H1 (cell line): ENCODE data around the gene IGLON5. TPM values are rescaled to one million over a fixed set of nuclear protein-coding genes. Genes with fewer than 3 reads are reported as not detected.

Source experiments
- CTCF ChIA-PET: fragments of 300-600 bp; sonication (Branson Sonifier 250); formaldehyde crosslinking; loops from one replicate; lab custom pipeline; 2021; ENCODE audit not compliant: partially characterized antibody; lab: Charles Lee
- POLR2A ChIA-PET: fragments of 300-600 bp; sonication (Branson Sonifier 250); formaldehyde crosslinking; loops from one replicate; lab custom pipeline; 2021; ENCODE audit warnings: inconsistent platforms; ENCODE audit not compliant: partially characterized antibody; lab: Charles Lee
- DNase-seq, 2 experiments: peaks; one replicate each; pipeline versions ENCODE4 v3.0.0 to v3.0.0-alpha.2; 2010 to 2022; ENCODE audit warnings: low spot score in 2 of 2, low read depth in 1 of 2, mixed read lengths in 1 of 2
- FAIRE-seq: peaks from 2 replicates; lab custom pipeline; 2011; peaks lifted over from hg19 to GRCh38; lab: Jason Lieb, UNC
- H2AFZ ChIP-seq: 2 replicates; pipeline ENCODE4 v1.8.1; 2012; ENCODE audit warnings: low read length, inconsistent platforms
- H2AK5ac ChIP-seq: 2 replicates; pipeline ENCODE4 v1.6.1; 2013; ENCODE audit warnings: low read depth, low read length
- H2BK120ac ChIP-seq: replicated peaks from 2 replicates; pipeline ENCODE3; 2013; ENCODE audit warnings: low read depth, low read length, inconsistent platforms
- H2BK12ac ChIP-seq: 2 replicates; pipeline ENCODE4 v1.6.1; 2013; ENCODE audit warnings: low read depth, low read length
- H2BK15ac ChIP-seq: 2 replicates; pipeline ENCODE4 v1.6.1; 2013; ENCODE audit warnings: low read length
- H2BK20ac ChIP-seq: 2 replicates; pipeline ENCODE4 v1.6.1; 2013; ENCODE audit warnings: low read length
- H2BK5ac ChIP-seq: 2 replicates; pipeline ENCODE4 v1.6.1; 2013; ENCODE audit warnings: low read depth, low read length
- H3K14ac ChIP-seq: 2 replicates; pipeline ENCODE4 v1.6.1; 2013; ENCODE audit warnings: inconsistent platforms; ENCODE audit not compliant: insufficient read length
- H3K18ac ChIP-seq: 2 replicates; pipeline ENCODE4 v1.6.1; 2013; ENCODE audit warnings: low read length; ENCODE audit errors: extremely low read depth
- H3K23ac ChIP-seq: 2 replicates; pipeline ENCODE4 v1.6.1; 2013; ENCODE audit warnings: inconsistent platforms; ENCODE audit not compliant: insufficient read length
- H3K23me2 ChIP-seq: 2 replicates; pipeline ENCODE4 v1.6.1; 2013; ENCODE audit warnings: low read depth, low read length
- H3K27ac ChIP-seq: 2 replicates; pipeline ENCODE4 v1.6.1; 2011; ENCODE audit warnings: low read depth, low read length, inconsistent platforms
- H3K27me3 ChIP-seq, 4 experiments: replicated peaks in 1 of 4; 1 replicate in 1 of 4; 2 replicates in 3 of 4; pipeline versions ENCODE4 v1.6.1 to v1.8.1; 2011 to 2013; ENCODE audit warnings: low read length in 3 of 4, mild to moderate bottlenecking in 3 of 4, inconsistent platforms in 2 of 4, mixed read lengths in 2 of 4, moderate library complexity in 1 of 4; ENCODE audit not compliant: control insufficient read depth in 3 of 4, insufficient read depth in 3 of 4; ENCODE audit errors: extremely low read depth in 1 of 4
- H3K36me3 ChIP-seq, 4 experiments: 2 replicates each; pipeline versions ENCODE4 v1.6.1 to v1.8.1; 2011 to 2013; ENCODE audit warnings: mild to moderate bottlenecking in 4 of 4, low read length in 3 of 4, moderate library complexity in 2 of 4, control low read depth in 1 of 4, inconsistent platforms in 1 of 4; ENCODE audit not compliant: insufficient read depth in 4 of 4, control insufficient read depth in 2 of 4
- H3K4ac ChIP-seq: replicated peaks from 2 replicates; pipeline ENCODE3; 2013; ENCODE audit warnings: low read length, low read depth, mixed read lengths, inconsistent platforms; ENCODE audit not compliant: insufficient read length
- H3K4me1 ChIP-seq, 4 experiments: replicated peaks in 1 of 4; 1 replicate in 1 of 4; 2 replicates in 3 of 4; pipeline versions ENCODE4 v1.6.1 to v1.8.1; 2011 to 2013; ENCODE audit warnings: low read length in 3 of 4, inconsistent platforms in 2 of 4, mixed read lengths in 1 of 4; ENCODE audit not compliant: insufficient read depth in 4 of 4, control insufficient read depth in 3 of 4
- H3K4me2 ChIP-seq, 2 experiments: 2 replicates each; pipeline versions ENCODE4 v1.6.1 to v1.8.1; 2011 to 2013; ENCODE audit warnings: low read depth in 2 of 2, low read length in 2 of 2, control low read depth in 1 of 2, inconsistent platforms in 1 of 2, mild to moderate bottlenecking in 1 of 2; ENCODE audit not compliant: insufficient read depth in 1 of 2
- H3K4me3 ChIP-seq, 4 experiments: fragments of 200-600, 300-600 bp in 1 of 4; sonication (generic), shearing (Covaris generic), sonication (Bioruptor Twin) in 1 of 4; 2 replicates each; pipeline versions ENCODE4 v1.5.1 to v1.8.1; 2011 to 2016; ENCODE audit warnings: low read length in 4 of 4, low read depth in 3 of 4, control low read depth in 2 of 4, inconsistent platforms in 2 of 4, mild to moderate bottlenecking in 2 of 4, mixed read lengths in 1 of 4, moderate library complexity in 1 of 4; ENCODE audit not compliant: insufficient read depth in 2 of 4; ENCODE audit errors: extremely low read depth in 1 of 4
- H3K56ac ChIP-seq: replicated peaks from 2 replicates; pipeline ENCODE3; 2013; ENCODE audit warnings: low read depth, mild to moderate bottlenecking, mixed read lengths, low read length, inconsistent platforms; ENCODE audit not compliant: insufficient read length
- H3K79me1 ChIP-seq: 2 replicates; pipeline ENCODE4 v1.6.1; 2013; ENCODE audit warnings: low read depth, low read length, control low read depth
- H3K79me2 ChIP-seq, 2 experiments: 2 replicates each; pipeline versions ENCODE4 v1.6.1 to v1.8.1; 2012 to 2013; ENCODE audit warnings: low read length in 2 of 2, mild to moderate bottlenecking in 2 of 2, inconsistent platforms in 1 of 2; ENCODE audit not compliant: insufficient read depth in 2 of 2, control insufficient read depth in 1 of 2
- H3K9ac ChIP-seq, 4 experiments: replicated peaks in 1 of 4; 1 replicate in 1 of 4; 2 replicates in 3 of 4; pipeline versions ENCODE4 v1.6.1 to v1.8.1; 2011 to 2013; ENCODE audit warnings: low read depth in 3 of 4, low read length in 3 of 4, control low read depth in 2 of 4, mild to moderate bottlenecking in 2 of 4, moderate library complexity in 2 of 4, inconsistent platforms in 1 of 4; ENCODE audit errors: extremely low read depth in 1 of 4
- H3K9me3 ChIP-seq, 2 experiments: 2 replicates each; pipeline versions ENCODE4 v1.6.1 to v1.8.1; 2012 to 2013; ENCODE audit warnings: mild to moderate bottlenecking in 2 of 2, moderate library complexity in 2 of 2, control low read depth in 1 of 2, inconsistent platforms in 1 of 2, low read depth in 1 of 2, low read length in 1 of 2, mixed read lengths in 1 of 2; ENCODE audit not compliant: insufficient read depth in 2 of 2
- H4K20me1 ChIP-seq, 2 experiments: replicated peaks in 1 of 2; 2 replicates each; pipeline versions ENCODE3 to v1.8.1; 2011 to 2013; ENCODE audit warnings: inconsistent platforms in 2 of 2, low read length in 2 of 2, mild to moderate bottlenecking in 1 of 2; ENCODE audit not compliant: insufficient read depth in 2 of 2, control insufficient read depth in 1 of 2
- H4K5ac ChIP-seq: 2 replicates; pipeline ENCODE4 v1.6.1; 2013; ENCODE audit warnings: low read length, low read depth, mixed read lengths, inconsistent platforms; ENCODE audit not compliant: insufficient read length
- H4K8ac ChIP-seq: 2 replicates; pipeline ENCODE4 v1.8.0; 2013; ENCODE audit warnings: mild to moderate bottlenecking, moderate library complexity, low read length, inconsistent platforms; ENCODE audit not compliant: insufficient read depth; ENCODE audit errors: extremely low read depth
- H4K91ac ChIP-seq: replicated peaks from 2 replicates; pipeline ENCODE3; 2013; ENCODE audit warnings: low read length, mixed read lengths, inconsistent platforms; ENCODE audit not compliant: insufficient read length
- BACH1 ChIP-seq: IDR thresholded peaks from 2 replicates; pipeline ENCODE4 v1.6.1; 2012; ENCODE audit warnings: low read length, improper control_type of control experiment
- EGR1 ChIP-seq: IDR thresholded peaks from 2 replicates; pipeline ENCODE4 v1.6.1; 2011; ENCODE audit warnings: low read depth, low read length, borderline replicate concordance
- EZH2 ChIP-seq: fragments of 200-600 bp; sonication (generic); IDR thresholded peaks from 2 replicates; pipeline ENCODE4 v1.7.1; 2012; ENCODE audit warnings: low read depth, mild to moderate bottlenecking, moderate library complexity, low read length, inconsistent platforms; ENCODE audit not compliant: severe bottlenecking
- FOSL1 ChIP-seq: IDR thresholded peaks from 2 replicates; pipeline ENCODE4 v1.6.1; 2011; ENCODE audit warnings: mild to moderate bottlenecking, low read depth, low read length, moderate library complexity; ENCODE audit not compliant: insufficient read depth
- HDAC6 ChIP-seq: IDR thresholded peaks from one replicate; pipeline ENCODE4 v1.7.1; 2012; ENCODE audit warnings: low read depth, mild to moderate bottlenecking, inconsistent platforms, low read length, moderate library complexity
- KDM1A ChIP-seq: fragments of 200-600, 300-600 bp; sonication (generic); IDR thresholded peaks from 2 replicates; pipeline ENCODE4 v1.7.1; 2016; ENCODE audit warnings: mild to moderate bottlenecking, low read length, borderline replicate concordance
- RAD21 ChIP-seq, 2 experiments: IDR thresholded peaks in 1 of 2; conservative IDR thresholded peaks in 1 of 2; 2 replicates each; pipeline ENCODE4 v1.6.1; 2011; ENCODE audit warnings: low read depth in 2 of 2, low read length in 2 of 2, improper control_type of control experiment in 1 of 2, inconsistent platforms in 1 of 2, mild to moderate bottlenecking in 1 of 2, moderate library complexity in 1 of 2
- RNF2 ChIP-seq: fragments of 200-900, 300-1000 bp; sonication (generic); IDR thresholded peaks from 2 replicates; pipeline ENCODE4 v1.7.1; 2016; ENCODE audit warnings: borderline replicate concordance, low read depth, mild to moderate bottlenecking, antibody characterized with exemption, low read length; ENCODE audit not compliant: poor library complexity, severe bottlenecking; ENCODE audit errors: missing control alignments
- SAP30 ChIP-seq: fragments of 300-600 bp; sonication (generic); IDR thresholded peaks from 2 replicates; pipeline ENCODE4 v1.7.1; 2012; ENCODE audit warnings: low read length, moderate library complexity, mild to moderate bottlenecking, inconsistent platforms; ENCODE audit not compliant: insufficient read depth, insufficient replicate concordance
- WGBS, 2 experiments: shearing (Covaris generic) in 1 of 2; methylation state at CpG; one replicate each; pipeline versions ENCODE4 v1.1.6 to v1.1.7; 2013 to 2015; ENCODE audit warnings: low lambda C conversion rate in 2 of 2, mixed read lengths in 2 of 2, inconsistent platforms in 1 of 2, low coverage in 1 of 2, missing lambda C conversion rate in 1 of 2; ENCODE audit not compliant: insufficient replicate concordance in 2 of 2, insufficient coverage in 1 of 2, insufficient read length in 1 of 2; ENCODE audit errors: extremely low coverage in 1 of 2, missing lambda C conversion rate in 1 of 2; 5-methylcytosine and 5-hydroxymethylcytosine counted together
- polyA plus RNA-seq, 7 experiments: library from polyadenylated mRNA; depleted of rRNA in 3 of 7; stranded (reverse) in 5 of 7; unstranded in 2 of 7; fragments of >200 nt in 5 of 7; fragments of 200-250 nt in 2 of 7; gene quantifications; 1 replicate in 5 of 7; 2 replicates in 1 of 7; 4 replicates in 1 of 7; pipeline versions ENCODE4 v1.2.1 to v1.2.3, GENCODE V29; 2011 to 2013; ENCODE audit warnings: missing spikeins in 2 of 7, mixed read lengths in 2 of 7
- total RNA-seq: library from RNA; stranded (reverse); fragmentation: NEBNext Ultra II Directional; extraction: Animal tissue kit (Norgen Biotek cat#: 25700); gene quantifications from 2 replicates; pipeline ENCODE4 v1.2.1, GENCODE V29; 2021

IGLON5 gene
- total and polyA plus RNA-seq, 2 of the 8 experiments (the other 6 are each of a cell fraction or from before 2014, with no cell fraction given), result 31.8 to 34.6 TPM

DNA sequence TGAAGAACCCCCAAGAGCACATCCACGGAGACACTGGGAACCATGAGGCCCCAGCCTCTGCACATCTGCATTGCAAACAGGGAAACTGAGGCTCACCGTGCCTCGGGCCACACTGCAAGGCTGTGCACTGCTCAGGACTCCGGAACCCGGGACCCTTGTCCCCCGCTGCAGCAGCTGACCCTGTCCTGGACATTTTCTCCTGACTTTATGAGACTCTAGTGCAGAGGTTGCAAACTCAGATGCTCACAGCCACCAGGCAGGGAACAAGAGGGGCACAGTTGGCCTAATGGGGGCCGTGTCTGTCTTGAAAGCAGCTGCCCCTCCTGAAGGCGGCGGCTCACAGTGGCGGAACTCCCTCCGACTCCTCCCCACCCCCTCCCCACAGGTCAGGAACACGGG lies 16.5 kb upstream of the IGLON5 start:
- ChIA-PET CTCF (interaction anchor here (0.6 to 2.3 kb wide), 10 partner anchors 13 to 362 kb away, joined by 3 to 11 read pairs (median 4); no protein-coding TSS in a partner anchor), POLR2A (interaction anchor here (1.2 to 1.5 kb wide), 4 partner anchors 13 to 32 kb away, joined by 3 to 4 read pairs (median 4); no protein-coding TSS in a partner anchor)
- Histone ChIP-seq H2AK5ac (no peak overlapping the region; the same call in 1 of the 2 replicates), H3K23ac (no peak overlapping the region), H2BK20ac (peak overlapping the region; percentile 99; the same call in 1 of the 2 replicates), H4K91ac (peak overlapping the region; percentile 36), H3K79me1 (no peaks in the 10 kb centered on the region), H3K4ac (no peak overlapping the region), H3K4me2 (peak overlapping the region in 1 of 2 experiments; percentile 18; a peak in 1 of 4 replicates), H3K23me2 (no peaks in the 10 kb centered on the region), H3K4me3 (no peak overlapping the region), H3K27ac (no peak overlapping the region), H2BK12ac (peak overlapping the region; percentile 96; the same call in 1 of the 2 replicates), H2AFZ (peak overlapping the region; percentile 85; the same call in 1 of the 2 replicates), H3K14ac (no peak overlapping the region), H4K8ac (no peak overlapping the region), H3K9ac (no peak overlapping the region), H2BK120ac (no peak overlapping the region), H3K9me3 (no peaks in the 10 kb centered on the region), H4K5ac (no peak overlapping the region), H2BK15ac (peak overlapping the region; percentile 81; the same call in 1 of the 2 replicates), H3K4me1 (peaks cover 10 to 39% (median 29%) of the 10 kb centered on the region in 4 experiments), H3K36me3 (no peaks in the 10 kb centered on the region), H3K27me3 (peaks cover 0 to 2% (median 0%) of the 10 kb centered on the region in 4 experiments; a peak in 1 of 7 replicates), H3K56ac (no peak overlapping the region), H3K79me2 (no peaks in the 10 kb centered on the region), H4K20me1 (no peaks in the 10 kb centered on the region), H3K18ac (peak overlapping the region; percentile 68; the same call in 1 of the 2 replicates), H2BK5ac (peak overlapping the region; percentile 95; the same call in 1 of the 2 replicates)
- TF ChIP-seq SAP30 (no peak), HDAC6 (no peak), RNF2 (no peak), EZH2 (no peak), EGR1 (no peak), RAD21 (IDR thresholded peaks at IDR 0.05 in 1 of 2, conservative IDR thresholded peaks at IDR 0.05 in 1 of 2; ENCODE audit: low read depth in 2 of 2, low read length in 2 of 2) (no peak), FOSL1 (no peak), KDM1A (no peak), BACH1 (no peak)
- no peak for DNase-seq
- WGBS, 2 experiments, result 79% methylated on average over 8 of the region's 12 CpGs; no CpG with 5 or more reads in 1 of the 2 experiments
- FAIRE-seq, result no peak
